HG03025 (cell line): ENCODE results near the gene LCP2.
"Not testable (repeated sequence)": the region's sequence is repeated elsewhere in the genome, so short reads cannot be mapped to it uniquely, and the experiment has no call there.

Source experiments
- ATAC-seq: cut with Tn5 transposase; IDR thresholded peaks from one replicate; pipeline ENCODE4 v1.9.1; 2021; ENCODE audit warnings: mild to moderate bottlenecking, moderate library complexity; ENCODE audit not compliant: unreplicated experiment, low FRiP score

The LCP2 gene

GRCh38 chr5:170254056-170254455 lies 43.5 kb downstream of the LCP2 start:
- ATAC-seq = peak; percentile 91

DNA sequence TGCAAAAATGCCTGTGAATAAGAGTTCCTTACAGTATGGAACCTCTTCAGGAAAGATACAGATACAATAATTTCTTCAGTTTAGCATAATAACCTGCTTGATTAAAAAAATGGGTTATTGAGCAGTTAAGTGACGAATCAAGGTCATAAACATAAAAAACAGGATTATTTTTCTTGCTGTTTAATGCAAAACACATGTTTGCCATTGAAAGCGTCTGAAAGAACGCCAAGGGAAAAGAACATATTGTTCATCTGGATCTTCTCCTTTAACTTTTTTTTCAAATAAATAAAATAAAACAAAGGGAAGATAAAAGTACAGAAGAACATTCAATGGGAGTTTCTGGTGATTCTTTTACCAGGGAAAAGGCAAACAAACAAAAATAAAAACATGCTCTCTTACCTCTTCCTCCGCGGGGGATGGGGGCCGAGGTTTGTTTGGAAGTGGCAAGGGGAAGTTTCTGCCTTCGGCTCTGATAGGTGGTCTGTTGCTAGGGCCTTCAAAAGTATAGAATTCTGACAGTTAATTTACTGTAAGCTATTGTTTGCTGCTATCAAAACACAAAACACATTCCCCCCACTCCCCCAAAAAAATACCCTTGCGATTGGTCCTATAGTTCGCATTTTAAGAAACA lies 44.7 kb downstream of the LCP2 start:
- ATAC-seq = no peak

GRCh38 chr5:170252109-170252508 lies 45.5 kb downstream of the LCP2 start:
- ATAC-seq = no peak

GRCh38 chr5:170251462-170251861 lies 46.1 kb downstream of the LCP2 start:
- ATAC-seq = no peak

GRCh38 chr5:170250810-170251317 lies 46.7 kb downstream of the LCP2 start:
- no peak for ATAC-seq

GRCh38 chr5:170249355-170249754 lies 48.2 kb downstream of the LCP2 start:
- no peak for ATAC-seq

DNA sequence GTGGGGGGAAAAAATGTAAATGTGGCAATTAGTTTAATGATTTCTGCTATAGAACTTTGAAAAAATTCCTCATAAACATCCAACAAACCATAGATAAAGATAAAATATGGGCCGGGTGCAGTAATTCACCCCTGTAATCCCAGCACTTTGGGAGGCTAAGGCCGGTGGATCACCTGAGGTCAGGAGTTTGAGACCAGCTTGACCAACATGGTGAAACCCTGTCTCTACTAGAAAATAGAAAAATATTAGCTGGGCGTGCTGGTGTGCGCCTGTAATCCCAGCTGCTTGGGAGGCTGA lies 48.7 kb downstream of the LCP2 start:
- not testable (repeated sequence) for ATAC-seq

DNA sequence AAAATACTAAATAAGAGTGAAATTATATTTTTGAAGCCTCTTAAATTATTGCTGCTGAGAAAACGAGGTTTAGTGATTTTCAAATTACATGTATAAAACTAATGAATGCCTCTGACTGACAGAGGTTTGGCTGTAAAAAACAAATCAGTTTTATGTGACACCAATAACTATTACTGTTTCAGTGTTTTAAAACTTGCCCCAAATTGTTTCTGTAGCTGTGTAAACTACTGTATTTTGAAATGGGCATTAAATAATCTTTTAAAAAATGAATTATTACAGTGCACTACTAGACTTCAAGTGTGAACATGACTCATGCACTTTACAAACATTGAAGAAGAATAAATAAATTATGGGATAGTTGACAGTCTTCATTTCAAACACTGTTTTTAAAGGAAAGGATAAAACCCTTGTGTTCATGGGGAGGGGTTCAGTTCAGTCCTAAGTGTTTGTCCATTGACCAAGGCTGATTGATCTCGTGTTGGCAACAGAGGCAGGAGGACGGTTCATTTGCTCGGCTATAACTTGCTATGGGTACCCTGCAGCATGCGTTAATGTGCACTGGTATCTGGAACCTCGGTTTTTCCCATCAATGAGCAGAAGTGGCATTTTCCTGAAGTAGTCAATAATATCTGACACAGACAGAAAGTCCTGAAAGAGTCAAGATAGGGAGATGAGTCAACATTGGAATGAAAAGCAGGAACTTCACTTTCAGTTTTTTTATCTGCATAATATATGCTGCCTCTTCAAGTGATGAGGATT lies 49.2 kb downstream of the LCP2 start:
- no peak for ATAC-seq

GRCh38 chr5:170247363-170247762 lies 50.2 kb downstream of the LCP2 start:
- no peak for ATAC-seq

DNA sequence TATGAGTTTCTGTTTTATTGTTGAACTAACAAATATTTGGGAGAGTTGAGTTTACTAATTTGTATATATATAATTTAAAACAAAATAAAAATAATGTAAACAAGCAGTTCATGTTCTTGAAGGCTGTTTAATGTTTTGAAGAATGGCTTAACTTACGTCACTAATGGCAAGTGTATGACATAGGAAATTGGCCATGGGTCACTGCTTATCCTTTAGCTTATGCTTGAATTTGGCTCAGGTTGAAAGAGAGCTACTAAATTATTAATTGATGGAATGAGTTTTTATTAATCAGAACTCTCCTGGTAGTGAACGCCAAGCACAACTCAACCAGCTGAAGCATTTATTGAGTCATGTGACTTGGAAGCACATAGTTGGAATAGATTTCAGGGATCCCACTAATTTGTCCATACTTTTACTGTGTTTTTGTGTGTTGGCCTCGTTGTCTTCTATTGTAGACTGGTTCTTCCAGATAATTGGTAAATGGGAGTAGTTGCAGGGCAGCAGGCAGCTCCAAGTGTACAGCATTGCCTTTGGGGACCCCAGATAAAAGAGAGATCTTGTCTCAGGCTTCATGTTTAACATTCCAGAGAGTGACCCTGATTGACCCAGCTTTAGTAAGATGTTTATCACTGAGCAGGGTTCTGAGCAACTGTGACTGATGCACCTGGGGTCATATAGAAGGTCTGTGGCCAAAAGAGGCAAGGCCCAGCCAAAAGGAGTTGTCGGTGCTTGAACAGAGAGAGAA lies 51.3 kb downstream of the LCP2 start:
- ATAC-seq = no peak

- ATAC-seq = not testable (repeated sequence)
Measured at GRCh38 chr5:170245436-170245835, 52.1 kb downstream of the LCP2 start.

DNA sequence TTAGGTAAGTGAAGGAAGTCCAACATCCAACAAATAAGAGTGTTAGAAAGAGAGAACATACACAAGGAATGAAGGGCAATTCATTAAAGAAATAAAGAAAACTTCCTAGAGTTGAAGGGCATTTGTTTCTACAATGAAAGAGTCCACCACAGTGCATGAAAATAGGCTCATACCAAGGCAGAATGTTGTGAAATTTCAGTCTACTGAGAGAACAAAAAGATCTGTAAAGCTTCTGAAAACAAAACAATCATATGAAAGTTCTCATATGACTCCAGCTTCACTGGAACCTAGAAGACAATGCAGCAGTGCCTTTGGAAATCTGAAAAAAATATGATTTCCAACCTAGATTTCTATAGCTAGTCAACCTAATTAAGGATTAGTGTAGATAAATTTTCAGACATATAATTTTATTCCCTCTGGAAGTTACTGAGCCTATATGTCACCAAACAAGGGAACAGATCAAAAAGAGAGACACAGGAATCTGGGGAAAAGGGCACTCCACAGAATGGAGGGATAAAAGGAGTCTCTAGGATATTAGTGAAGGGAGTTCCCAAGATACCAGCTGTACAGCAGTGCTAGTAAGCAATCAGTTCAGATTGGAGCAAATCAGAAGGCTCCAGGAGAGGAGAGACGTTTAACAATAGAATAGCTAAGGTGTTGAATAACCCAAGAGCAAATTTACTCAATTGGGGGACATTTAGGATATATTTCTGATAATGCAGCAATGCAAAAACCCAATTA lies 59.0 kb downstream of the LCP2 start:
- no peak for ATAC-seq

DNA sequence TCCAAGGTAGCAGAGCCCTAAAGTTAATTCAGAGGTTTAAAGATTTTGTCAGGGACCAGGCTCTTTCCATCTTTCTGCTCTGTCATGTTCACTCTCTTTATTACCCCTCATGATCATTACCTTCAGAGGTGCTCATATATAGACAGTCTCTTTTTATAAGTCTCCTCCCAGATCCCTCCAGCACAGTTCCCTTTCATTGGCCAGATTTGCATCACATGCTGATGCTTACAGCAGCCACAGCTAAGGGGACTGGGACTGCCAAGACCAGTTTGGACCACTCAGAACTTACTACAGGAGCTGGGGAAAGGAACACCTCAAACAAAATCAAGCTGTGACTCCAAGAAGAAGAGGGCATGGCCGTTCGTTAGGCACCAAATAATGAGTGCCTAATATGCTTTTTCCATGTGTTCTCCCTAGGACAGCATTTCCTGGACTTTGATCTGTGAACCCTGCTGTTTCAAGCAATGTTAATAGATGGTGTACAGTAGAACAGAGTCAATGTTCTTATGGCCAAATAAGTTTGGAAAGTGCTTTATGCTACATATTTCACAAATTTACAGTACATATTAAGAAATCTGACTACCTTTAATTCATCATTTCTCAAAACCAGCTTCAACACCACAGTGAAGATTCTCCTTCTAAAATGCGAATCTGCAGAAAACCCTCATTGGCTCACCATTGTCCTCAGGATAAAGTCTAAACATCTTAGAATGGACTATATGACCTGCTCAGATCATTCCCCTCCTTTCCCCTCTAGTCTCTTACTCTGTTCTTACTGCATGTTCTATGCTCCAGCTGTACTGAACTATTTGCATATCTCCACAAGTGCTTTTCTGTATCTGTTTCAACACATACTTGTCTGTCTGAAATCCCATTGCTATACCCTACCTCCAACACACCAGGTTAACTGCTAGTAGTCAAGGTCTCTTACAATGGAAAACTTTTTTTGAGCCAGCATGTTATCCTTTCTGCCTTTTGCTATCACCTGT lies 61.4 kb downstream of the LCP2 start:
- ATAC-seq = peak; percentile 72

- ATAC-seq = no peak
Measured at GRCh38 chr5:170233358-170233892, 64.2 kb downstream of the LCP2 start.

DNA sequence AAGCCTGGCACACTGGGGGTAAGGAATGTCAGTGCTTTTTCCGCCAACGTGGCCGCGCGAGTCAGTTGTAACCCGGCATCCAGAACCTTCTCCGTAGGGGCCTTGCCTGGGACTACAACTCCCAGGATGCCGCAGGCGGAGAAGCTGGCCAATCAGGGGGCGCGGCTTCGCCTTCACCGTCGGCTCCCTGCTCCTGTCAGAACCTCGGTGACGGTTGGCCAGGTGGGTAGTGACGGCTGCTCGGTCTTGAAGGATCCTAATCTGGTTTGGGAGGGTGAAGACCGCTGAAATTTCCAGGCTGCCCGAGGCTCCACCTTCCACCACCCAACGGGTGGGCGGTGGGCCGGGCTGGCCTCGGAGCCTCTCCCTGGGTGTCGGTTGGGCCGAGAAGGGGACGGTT lies 64.8 kb downstream of the LCP2 start, which contains the start of gene C5orf58:
C5orf58 (plus strand) TSS at position 200 of the 400 bp plus-strand sequence. CDS start 1,992 bp downstream, outside the sequence.
- no peak for ATAC-seq

- ATAC-seq = no peak
Measured at GRCh38 chr5:170228762-170229435, 68.7 kb downstream of the LCP2 start.

DNA sequence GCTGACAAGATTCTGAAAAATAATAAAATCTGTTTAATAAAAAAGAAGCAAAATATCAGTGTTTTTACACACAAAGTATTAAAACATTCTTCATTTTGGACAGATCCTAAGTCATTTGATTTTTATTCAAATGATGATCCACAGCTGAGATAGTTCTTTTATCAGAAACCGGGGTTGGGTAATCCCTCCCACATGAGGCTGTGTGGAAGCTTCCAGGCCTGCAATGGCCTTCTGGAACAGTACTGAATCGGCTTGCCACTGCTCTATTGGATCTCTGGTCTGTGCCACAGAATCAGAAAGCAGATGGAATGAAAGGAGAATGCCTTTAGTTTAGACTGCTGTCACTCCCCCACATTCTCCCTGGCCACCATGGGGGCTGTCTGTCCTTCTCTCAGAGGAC lies 70.9 kb downstream of the LCP2 start:
- ATAC-seq = no peak

DNA sequence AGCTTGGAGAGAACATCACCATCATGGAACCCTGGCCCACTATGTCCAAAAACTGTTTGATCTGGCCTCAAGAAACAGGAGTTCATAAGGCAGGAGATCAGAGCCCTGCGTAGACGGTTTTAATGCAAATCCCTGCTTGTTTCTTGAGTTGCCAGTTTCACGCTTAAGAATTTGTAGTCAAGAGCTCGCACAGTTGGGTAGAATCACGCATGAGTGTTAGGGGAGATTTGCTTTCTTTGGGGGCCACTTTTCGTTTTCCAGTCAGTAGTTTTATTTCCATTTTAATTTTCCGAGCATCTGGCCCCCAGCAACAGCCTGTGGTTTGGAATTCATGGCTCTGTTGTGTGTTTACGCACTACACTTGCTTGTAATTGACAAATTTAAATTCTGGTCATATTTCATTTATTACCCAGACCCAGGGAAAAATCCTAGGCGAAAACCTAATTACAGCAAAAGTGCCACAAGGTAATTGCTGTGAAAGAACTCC lies 71.4 kb downstream of the LCP2 start:
- ATAC-seq = no peak
